Activated CD8-positive, alpha-beta memory T cell treated with anti-CD3 and anti-CD28 coated beads, Interleukin-2, amount 10 ng/mL, durations not matched to agents 7 days and 5 days (primary cell): ENCODE data around the gene COL4A5. TPM values are rescaled to one million over a fixed set of nuclear protein-coding genes. Genes with fewer than 3 reads are reported as not detected.
"Not testable (repeated sequence)": the region's sequence is repeated elsewhere in the genome, so short reads cannot be mapped to it uniquely, and the experiment has no call there.

ENCODE experiments used
- ATAC-seq: fragments of 150-1000 bp; cut with Tn5 transposase; one replicate; pipeline ENCODE4 v1.10.0; 2021; ENCODE audit warnings: moderate library complexity
- CTCF ChIA-PET: fragments of 350-600 bp; sonication (Branson Sonifier 250); formaldehyde crosslinking; loops from one replicate; lab custom pipeline; 2021; ENCODE audit warnings: antibody characterized with exemption; lab: Charles Lee
- DNase-seq: peaks from one replicate; pipeline ENCODE4 v3.0.0-alpha.2; 2020
- H3K27ac Mint-ChIP-seq: one replicate; pipeline ENCODE4 v1.8.0; 2021; ENCODE audit warnings: mild to moderate bottlenecking, mixed read lengths
- H3K27me3 Mint-ChIP-seq: one replicate; pipeline ENCODE4 v1.8.0; 2021; ENCODE audit warnings: mixed read lengths
- H3K36me3 Mint-ChIP-seq: one replicate; pipeline ENCODE4 v1.8.0; 2021; ENCODE audit warnings: mild to moderate bottlenecking, mixed read lengths
- H3K4me1 Mint-ChIP-seq: one replicate; pipeline ENCODE4 v1.8.0; 2021; ENCODE audit warnings: mixed read lengths
- H3K4me3 Mint-ChIP-seq: one replicate; pipeline ENCODE4 v1.8.0; 2021; ENCODE audit warnings: mild to moderate bottlenecking, moderate library complexity, mixed read lengths
- H3K9me3 Mint-ChIP-seq: one replicate; pipeline ENCODE4 v1.8.0; 2022; ENCODE audit warnings: low read depth, mixed read lengths
- total RNA-seq, 2 experiments: library from RNA; stranded (reverse); gene quantifications; one replicate each; pipeline ENCODE4 v1.2.3, GENCODE V29; 2021

The COL4A5 gene
- not detected for total RNA-seq

DNA sequence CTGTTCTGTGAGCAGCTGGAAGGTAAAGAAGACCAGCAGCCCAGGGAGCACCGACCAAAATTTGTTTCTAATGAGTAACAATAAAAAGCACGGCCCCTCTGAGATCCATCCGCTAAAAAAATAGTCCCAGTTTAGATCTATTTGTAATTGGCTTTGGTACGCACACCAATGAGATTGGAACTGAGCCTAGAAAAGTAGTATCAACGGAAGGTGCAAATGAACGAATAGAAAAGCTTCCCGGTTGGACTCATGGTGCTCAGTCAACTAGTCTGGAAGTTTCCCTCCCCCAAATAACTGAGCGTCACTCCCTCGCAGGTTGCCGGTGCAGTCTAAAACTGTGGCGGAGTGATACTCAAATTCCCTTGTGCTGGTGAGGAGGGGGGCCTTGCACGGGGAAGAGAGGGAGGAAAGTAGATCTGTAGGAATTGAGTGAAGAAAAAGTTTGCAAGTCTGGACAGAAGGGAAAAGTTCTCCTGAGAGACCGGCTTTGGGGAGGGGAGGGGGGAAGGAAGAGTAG is at the start of gene COL4A5:
Gene COL4A5, plus strand, starts transcription at position 413 of the 517 bp plus-strand sequence. CDS start 288 bp downstream, outside the sequence.
- CTCF ChIA-PET: no interaction called here
- no peak for DNase-seq
- no peak for ATAC-seq
- H3K4me1 Mint-ChIP-seq: peaks cover 2% of the 10 kb centered on the region
- no peak within 1 kb of the TSS for H3K27ac Mint-ChIP-seq
- H3K36me3 Mint-ChIP-seq: no peaks in the 10 kb centered on the region
- no peaks in the 10 kb centered on the region for H3K9me3 Mint-ChIP-seq
- H3K27me3 Mint-ChIP-seq: peaks cover 34% of the 10 kb centered on the region
- H3K4me3 Mint-ChIP-seq: no peak within 1 kb of the TSS

DNA sequence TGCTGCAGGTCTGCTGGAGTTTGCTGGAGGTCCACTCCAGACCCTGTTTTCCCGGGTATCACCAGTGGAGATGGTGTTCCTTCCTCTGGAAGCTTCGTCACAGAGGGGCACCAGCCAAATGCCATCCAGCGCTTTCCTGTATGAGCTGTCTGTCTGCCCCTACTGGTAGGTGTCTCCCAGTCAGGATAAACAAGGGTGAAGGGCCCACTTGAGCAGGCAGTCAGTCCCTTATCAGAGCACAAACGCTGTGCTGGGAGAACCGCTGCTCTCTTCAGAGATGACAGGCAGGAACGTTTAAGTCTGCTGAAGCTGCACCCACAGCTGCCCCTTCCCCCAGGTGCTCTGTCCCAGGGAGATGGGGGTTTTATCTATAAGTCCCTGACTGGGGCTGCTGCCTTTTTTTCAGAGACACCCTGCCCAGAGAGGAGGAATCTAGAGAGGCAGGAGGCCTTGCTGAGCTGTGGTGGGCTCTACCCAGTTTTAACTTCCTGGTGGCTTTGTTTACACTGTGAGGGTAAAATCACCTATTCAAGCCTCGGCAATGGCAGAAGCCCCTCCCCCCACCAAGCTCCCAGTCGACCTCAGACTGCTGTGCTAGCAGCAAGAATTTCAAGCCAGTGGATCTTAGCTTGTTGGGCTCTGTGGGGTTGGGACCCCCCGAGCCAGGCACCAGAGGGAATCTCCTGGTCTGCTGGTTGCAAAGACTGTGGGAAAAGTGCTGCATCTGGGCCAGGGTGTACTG is 48.5 kb upstream of the COL4A5 start:
- ATAC-seq, H3K27me3 Mint-ChIP-seq, H3K4me3 Mint-ChIP-seq, H3K4me1 Mint-ChIP-seq, H3K27ac Mint-ChIP-seq, CTCF ChIA-PET, DNase-seq, H3K36me3 Mint-ChIP-seq, H3K9me3 Mint-ChIP-seq: not testable (repeated sequence)

DNA sequence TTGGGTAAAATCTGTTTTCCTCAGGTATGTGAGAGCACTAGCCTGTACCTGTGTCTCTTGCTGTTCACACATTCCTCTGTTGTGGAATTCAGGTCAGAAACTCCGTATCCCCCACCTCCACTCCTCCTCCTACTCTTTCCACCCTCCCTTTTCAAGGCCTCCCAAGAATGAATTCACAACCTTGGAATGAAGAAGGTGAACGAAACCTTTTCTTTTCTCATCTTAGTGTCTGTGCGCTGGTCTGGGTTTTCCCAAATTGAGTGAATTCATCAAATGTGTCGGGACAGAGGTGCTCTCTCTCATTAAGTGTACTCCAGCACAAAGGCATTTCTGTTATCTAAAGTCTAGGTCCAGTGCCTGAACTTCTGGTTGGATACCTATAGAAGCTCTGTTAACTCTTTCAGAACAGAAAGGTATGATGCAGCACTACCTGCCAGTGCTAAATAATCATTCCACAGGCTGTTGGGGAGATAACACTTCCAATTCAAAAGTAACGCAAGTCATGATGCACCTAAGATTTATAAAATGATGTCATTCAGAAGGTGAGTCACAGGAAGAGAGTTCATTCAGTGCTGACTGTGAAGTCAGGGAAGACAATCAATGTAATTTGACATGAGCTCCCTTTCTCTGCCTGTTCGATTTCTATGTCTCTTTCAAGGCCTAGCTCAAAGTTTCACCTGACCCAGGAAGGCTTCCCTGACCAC is 43.3 kb upstream of the COL4A5 start:
- no peaks in the 10 kb centered on the region for H3K9me3 Mint-ChIP-seq
- no peaks in the 10 kb centered on the region for H3K4me1 Mint-ChIP-seq
- ATAC-seq (no peak), DNase-seq (no peak)
- no peak overlapping the region for H3K27ac Mint-ChIP-seq
- no peak overlapping the region for H3K4me3 Mint-ChIP-seq
- CTCF ChIA-PET: no interaction called here
- no peaks in the 10 kb centered on the region for H3K36me3 Mint-ChIP-seq
- H3K27me3 Mint-ChIP-seq: no peaks in the 10 kb centered on the region

DNA sequence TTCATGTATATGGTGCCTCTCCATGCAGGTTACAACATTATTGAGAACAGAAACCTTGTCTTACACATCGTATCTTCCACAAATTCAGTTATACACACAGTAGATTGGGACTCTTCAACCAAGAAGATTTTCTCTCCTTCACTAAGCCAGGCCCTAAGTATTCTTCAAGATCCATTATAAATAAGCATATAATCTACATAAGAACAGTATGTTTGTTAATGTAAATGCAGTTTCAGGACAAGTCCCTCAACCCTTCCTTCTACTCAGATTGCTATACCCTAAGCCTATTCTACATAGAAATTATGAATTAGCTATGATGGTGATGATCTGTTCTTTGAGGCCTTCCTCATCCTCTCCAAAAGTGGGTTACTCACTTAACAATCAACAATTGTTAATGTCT is 42.7 kb upstream of the COL4A5 start:
- no peaks in the 10 kb centered on the region for H3K9me3 Mint-ChIP-seq
- ATAC-seq: no peak
- no peak overlapping the region for H3K4me3 Mint-ChIP-seq
- H3K4me1 Mint-ChIP-seq: no peaks in the 10 kb centered on the region
- no peaks in the 10 kb centered on the region for H3K36me3 Mint-ChIP-seq
- no peaks in the 10 kb centered on the region for H3K27me3 Mint-ChIP-seq
- CTCF ChIA-PET: no interaction called here
- no peak overlapping the region for H3K27ac Mint-ChIP-seq
- DNase-seq: no peak

DNA sequence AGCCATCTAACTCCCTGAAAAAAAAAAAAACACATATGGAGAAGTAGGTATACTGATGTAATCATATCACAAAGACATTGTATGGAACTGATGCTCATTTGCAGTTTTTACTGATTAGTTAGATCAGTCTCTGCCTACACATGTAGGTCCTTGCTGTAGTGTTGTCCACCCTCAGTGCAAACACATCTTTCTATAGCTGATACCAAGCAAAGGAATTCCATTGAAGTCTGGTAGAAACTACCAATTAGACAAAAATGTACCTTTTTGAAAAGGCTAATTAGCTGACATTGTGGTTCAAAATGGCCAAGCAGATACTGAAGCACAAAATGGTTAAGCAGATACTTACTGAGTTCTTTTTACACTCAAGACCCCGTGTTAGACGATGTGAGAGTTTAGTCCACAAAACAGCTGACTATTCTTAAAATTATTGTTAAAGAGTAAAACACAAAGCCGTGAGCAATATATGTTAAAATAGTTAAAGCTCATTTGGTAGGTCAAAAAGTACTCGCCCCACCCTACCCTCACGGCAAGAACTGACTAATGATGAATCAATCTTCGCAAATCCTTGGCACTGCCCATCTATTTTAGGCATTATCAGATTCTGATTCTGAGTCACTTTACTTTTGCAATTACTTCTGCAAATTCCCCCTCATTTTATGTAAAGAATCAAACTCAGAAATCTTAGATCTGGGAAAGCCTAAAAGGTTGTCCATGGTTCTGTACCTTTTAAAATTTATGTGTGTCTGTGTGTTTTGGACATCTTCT is 41.8 kb upstream of the COL4A5 start:
- CTCF ChIA-PET: no interaction called here

DNA sequence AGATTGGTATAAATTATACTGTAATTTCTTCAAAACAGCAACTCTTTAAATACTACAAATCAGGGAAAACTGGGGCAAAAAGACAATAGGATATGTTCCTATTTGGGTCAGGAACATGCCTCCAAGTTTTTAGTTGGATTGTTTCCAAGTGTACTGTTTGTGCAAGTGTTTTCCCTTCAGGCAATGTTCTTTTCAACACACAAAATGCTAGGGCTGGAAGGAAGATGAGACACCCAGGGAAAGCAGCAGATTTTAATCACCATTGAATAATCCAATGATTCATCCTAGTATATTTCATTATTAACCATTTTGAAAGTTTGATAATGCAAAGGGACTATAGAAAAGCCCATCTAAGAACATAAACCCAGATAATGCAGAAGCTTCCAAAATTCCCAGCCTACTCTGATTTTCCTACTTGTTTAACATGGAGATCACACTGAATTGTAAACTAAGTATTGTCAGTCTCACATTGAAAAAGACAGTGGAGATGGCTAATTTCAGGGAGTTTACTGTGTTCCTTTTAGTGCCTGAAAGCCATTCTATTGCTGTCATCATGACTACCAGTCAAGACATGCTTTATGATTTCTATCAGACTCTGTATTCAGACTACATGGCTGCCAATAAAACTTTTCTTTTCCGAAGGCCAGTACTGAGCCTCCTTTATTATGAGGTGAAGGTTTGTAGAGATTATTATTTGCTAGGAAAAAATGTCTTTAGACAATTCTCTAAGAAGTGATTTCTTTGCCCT is 40.0 kb upstream of the COL4A5 start:
- Mint-ChIP-seq H3K4me3 (no peak overlapping the region), H3K36me3 (no peaks in the 10 kb centered on the region), H3K27me3 (no peaks in the 10 kb centered on the region), H3K4me1 (no peaks in the 10 kb centered on the region), H3K9me3 (no peaks in the 10 kb centered on the region), H3K27ac (no peak overlapping the region)
- CTCF ChIA-PET: no interaction called here
- ATAC-seq (no peak), DNase-seq (no peak)

More for the DNA sequence above, 41.8 kb upstream of the COL4A5 start:
- no peaks in the 10 kb centered on the region for H3K36me3 Mint-ChIP-seq
- no peak overlapping the region for H3K4me3 Mint-ChIP-seq
- ATAC-seq: no peak
- H3K9me3 Mint-ChIP-seq: no peaks in the 10 kb centered on the region
- H3K4me1 Mint-ChIP-seq: no peaks in the 10 kb centered on the region
- H3K27ac Mint-ChIP-seq: no peak overlapping the region
- DNase-seq: no peak
- H3K27me3 Mint-ChIP-seq: no peaks in the 10 kb centered on the region

DNA sequence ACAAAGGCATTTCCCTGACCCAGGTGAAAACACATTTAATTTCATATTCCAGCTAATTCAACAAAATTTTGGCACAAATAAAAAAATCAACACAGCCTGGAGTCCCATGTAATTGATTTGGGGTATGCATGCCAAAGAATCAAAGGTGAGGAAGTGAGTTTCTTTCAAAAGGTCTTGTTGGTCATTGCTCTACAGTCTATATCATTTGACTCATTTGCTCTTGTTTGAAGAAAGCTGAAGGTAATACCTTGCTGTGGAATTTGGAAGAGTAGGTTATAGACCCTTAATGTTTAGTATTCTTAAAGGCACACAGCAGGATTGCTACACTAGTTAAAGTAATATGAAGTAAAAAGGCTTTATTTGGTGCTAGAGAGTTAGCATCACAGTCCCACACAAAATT is 26.9 kb upstream of the COL4A5 start:
- ATAC-seq (no peak), DNase-seq (no peak)
- no peaks in the 10 kb centered on the region for H3K27me3 Mint-ChIP-seq
- H3K27ac Mint-ChIP-seq: no peak overlapping the region
- CTCF ChIA-PET: no interaction called here
- no peaks in the 10 kb centered on the region for H3K36me3 Mint-ChIP-seq
- H3K9me3 Mint-ChIP-seq: no peaks in the 10 kb centered on the region
- no peak overlapping the region for H3K4me3 Mint-ChIP-seq
- no peaks in the 10 kb centered on the region for H3K4me1 Mint-ChIP-seq

DNA sequence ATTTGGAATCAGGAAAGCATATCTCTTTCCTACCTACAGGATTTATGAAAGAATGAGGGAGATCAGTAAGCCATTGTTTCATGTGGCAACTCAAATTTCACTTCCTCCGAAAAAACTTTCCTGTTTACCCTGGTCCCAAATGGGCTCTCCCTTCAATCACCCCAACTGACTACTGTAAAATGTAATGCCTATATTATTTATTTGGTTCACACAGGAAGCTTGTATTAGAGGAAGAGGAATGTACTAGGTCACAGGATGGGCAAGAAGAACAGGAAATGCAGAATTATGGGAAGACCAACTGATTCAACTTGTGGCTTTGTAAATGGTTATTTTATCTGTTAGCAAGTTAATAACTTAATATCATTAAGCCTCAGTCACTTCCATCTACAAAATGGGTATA is 24.5 kb upstream of the COL4A5 start:
- no peaks in the 10 kb centered on the region for H3K36me3 Mint-ChIP-seq
- ATAC-seq: no peak
- no peaks in the 10 kb centered on the region for H3K4me1 Mint-ChIP-seq
- no peak for DNase-seq
- H3K9me3 Mint-ChIP-seq: no peaks in the 10 kb centered on the region
- no peak overlapping the region for H3K4me3 Mint-ChIP-seq
- CTCF ChIA-PET: no interaction called here
- no peak overlapping the region for H3K27ac Mint-ChIP-seq
- H3K27me3 Mint-ChIP-seq: no peaks in the 10 kb centered on the region

DNA sequence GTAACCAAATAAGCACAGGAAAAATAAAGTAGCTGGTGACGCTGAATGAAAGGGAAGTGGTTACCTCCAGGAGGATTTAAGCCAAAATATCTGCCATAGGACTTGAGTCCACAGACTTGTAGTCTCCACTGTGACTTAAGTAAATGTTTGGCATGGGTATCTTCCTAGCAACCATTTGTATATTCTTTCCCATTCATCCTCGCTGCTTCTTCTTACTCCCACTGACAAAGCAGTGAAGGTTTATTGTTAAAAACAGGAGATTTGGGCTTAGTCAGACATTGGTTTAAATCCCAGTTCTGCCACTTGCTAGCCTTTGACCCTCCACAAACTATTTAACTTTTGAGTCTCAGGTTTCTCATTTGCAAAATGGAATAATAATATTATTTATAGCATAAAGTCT is 23.7 kb upstream of the COL4A5 start:
- ATAC-seq (no peak), DNase-seq (no peak)
- Mint-ChIP-seq H3K27me3 (no peaks in the 10 kb centered on the region), H3K4me3 (no peak overlapping the region), H3K36me3 (no peaks in the 10 kb centered on the region), H3K27ac (no peak overlapping the region), H3K4me1 (no peaks in the 10 kb centered on the region), H3K9me3 (no peaks in the 10 kb centered on the region)
- CTCF ChIA-PET: no interaction called here

DNA sequence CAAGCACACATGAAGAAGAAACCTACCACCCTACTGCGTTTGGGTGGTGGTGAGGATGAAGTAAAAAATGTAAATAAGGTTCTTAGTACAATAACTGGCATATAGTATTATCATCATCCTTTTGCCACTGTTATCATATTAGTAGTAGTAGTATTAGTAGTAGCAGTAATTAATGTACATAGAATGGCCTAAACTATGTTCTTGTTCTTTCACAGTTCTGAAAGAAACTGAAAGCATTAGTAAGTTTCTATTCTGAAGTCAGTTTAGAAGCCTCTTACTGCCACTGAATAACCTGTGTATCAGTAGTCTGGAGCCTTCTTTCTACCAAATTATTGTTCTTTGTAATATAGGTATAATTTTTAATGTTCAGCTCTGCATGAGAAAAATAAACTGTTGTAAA is 22.4 kb upstream of the COL4A5 start:
- DNase-seq: no peak
- Mint-ChIP-seq H3K27ac (no peak overlapping the region), H3K27me3 (no peaks in the 10 kb centered on the region), H3K9me3 (no peaks in the 10 kb centered on the region), H3K4me3 (no peak overlapping the region), H3K4me1 (no peaks in the 10 kb centered on the region), H3K36me3 (no peaks in the 10 kb centered on the region)
- no peak for ATAC-seq
- CTCF ChIA-PET: no interaction called here

DNA sequence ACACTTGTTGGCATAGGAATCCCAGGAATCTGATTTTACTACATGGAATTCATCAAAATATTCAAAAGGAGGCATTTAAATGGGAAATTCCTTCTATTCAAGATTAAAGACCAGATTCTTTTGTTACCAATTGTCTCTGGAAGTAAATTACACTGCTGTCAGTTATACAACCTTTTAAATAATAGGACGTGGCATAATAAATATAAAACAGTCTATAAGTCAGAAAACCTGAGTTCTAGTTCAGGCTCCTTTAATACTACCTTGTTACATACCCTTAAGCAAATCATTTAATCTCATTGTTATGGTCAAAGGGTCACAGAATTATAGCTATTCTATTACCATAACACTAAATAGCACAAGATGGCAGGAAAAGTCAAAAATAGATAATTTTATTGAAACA is 20.2 kb upstream of the COL4A5 start:
- H3K36me3 Mint-ChIP-seq: no peaks in the 10 kb centered on the region
- no peaks in the 10 kb centered on the region for H3K4me1 Mint-ChIP-seq
- ATAC-seq: no peak
- no peak for DNase-seq
- no peaks in the 10 kb centered on the region for H3K27me3 Mint-ChIP-seq
- CTCF ChIA-PET: no interaction called here
- H3K27ac Mint-ChIP-seq: no peak overlapping the region
- H3K9me3 Mint-ChIP-seq: no peaks in the 10 kb centered on the region
- H3K4me3 Mint-ChIP-seq: no peak overlapping the region

DNA sequence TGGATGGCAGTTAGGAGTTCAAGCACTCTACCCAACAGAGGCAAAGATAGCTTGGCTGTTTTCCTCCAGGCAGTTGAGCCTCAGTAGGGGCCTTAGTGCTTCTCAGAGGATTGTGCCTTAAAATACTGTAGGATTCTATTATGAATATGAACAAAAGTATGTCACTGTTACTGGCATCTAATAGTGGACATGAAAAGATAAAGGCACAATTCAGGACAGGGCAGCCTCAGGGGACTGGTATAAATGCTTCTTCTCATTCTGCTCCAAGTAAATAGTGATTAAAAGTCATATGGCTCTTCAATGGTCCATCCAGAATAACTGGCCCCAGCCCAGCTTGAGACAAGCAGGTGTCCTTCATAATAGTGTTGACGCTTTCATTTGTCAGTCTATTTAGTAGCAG is 19.2 kb upstream of the COL4A5 start:
- ATAC-seq: no peak
- H3K4me1 Mint-ChIP-seq: no peaks in the 10 kb centered on the region
- H3K36me3 Mint-ChIP-seq: no peaks in the 10 kb centered on the region
- CTCF ChIA-PET: no interaction called here
- no peaks in the 10 kb centered on the region for H3K9me3 Mint-ChIP-seq
- H3K27me3 Mint-ChIP-seq: no peaks in the 10 kb centered on the region
- H3K27ac Mint-ChIP-seq: no peak overlapping the region
- no peak overlapping the region for H3K4me3 Mint-ChIP-seq
- DNase-seq: no peak

DNA sequence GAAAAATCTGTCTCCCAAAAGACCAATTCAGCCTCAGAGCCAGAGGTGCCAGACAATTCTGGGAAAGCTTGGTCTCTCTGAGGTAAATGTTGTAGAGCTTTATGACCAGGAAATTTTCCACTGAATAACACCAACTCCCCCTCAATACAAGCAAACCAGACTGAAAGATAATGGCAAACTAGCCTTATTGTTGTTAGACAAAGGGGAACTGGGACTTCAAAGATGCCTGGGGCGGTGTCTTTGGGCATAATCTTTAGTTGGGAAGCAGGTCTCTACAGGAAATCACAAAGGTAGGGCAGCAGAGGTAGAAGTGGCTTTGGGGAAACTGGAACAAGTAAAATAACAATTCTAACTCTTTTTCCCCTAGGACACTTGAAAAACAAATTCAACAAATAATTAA is 13.4 kb upstream of the COL4A5 start:
- no peaks in the 10 kb centered on the region for H3K9me3 Mint-ChIP-seq
- H3K4me3 Mint-ChIP-seq: no peak overlapping the region
- ATAC-seq (no peak), DNase-seq (no peak)
- H3K27me3 Mint-ChIP-seq: no peaks in the 10 kb centered on the region
- no peaks in the 10 kb centered on the region for H3K36me3 Mint-ChIP-seq
- no peak overlapping the region for H3K27ac Mint-ChIP-seq
- no peaks in the 10 kb centered on the region for H3K4me1 Mint-ChIP-seq
- CTCF ChIA-PET: no interaction called here
